HCT116 (cell line): ENCODE data around the gene LRRC4C. TPM values are rescaled to one million over a fixed set of nuclear protein-coding genes. Genes with fewer than 3 reads are reported as not detected.

ENCODE experiments used
- ATAC-seq: fragments of 200-7000 bp; cut with Tn5 transposase; 2 replicates; pipeline ENCODE4 v1.9.1; 2020; ENCODE audit warnings: mild to moderate bottlenecking, moderate library complexity
- BruUV-seq: library from RNA; stranded (reverse); fragments of 400-500 nt; replicated peaks from 2 replicates; lab custom pipeline; 2021; lab: Mats Ljungman, UMichigan
- CTCF ChIA-PET: fragments of 300-600 bp; sonication (Branson Sonifier 250); formaldehyde crosslinking; loops from one replicate; lab custom pipeline; 2021; ENCODE audit warnings: antibody characterized with exemption; lab: Charles Lee
- POLR2A ChIA-PET: fragments of 300-600, 350-600 bp; sonication (Branson Sonifier 250); formaldehyde crosslinking; loops from one replicate; lab custom pipeline; 2021; ENCODE audit warnings: antibody characterized with exemption; lab: Charles Lee
- RAD21 ChIA-PET, 2 experiments: fragments of 300-600 bp; sonication (Branson Sonifier 250); formaldehyde crosslinking; loops; one replicate each; lab custom pipeline; 2023; ENCODE audit warnings: low total read pairs in 2 of 2; ENCODE audit not compliant: uncharacterized antibody in 2 of 2, unreplicated experiment in 2 of 2, low non-redundant PET in 1 of 2; lab: Charles Lee
- DNase-seq: peaks from one replicate; pipeline ENCODE4 v3.0.0-alpha.2; 2010; ENCODE audit warnings: low read depth, low spot score
- H2AFZ ChIP-seq: fragments of 200-600 bp; shearing (Covaris generic), sonication (generic); 2 replicates; pipeline ENCODE4 v1.6.1; 2017; ENCODE audit warnings: low read depth, mixed run types, mixed read lengths, antibody characterized with exemption, low read length; ENCODE audit not compliant: poor library complexity, severe bottlenecking
- H3K27ac ChIP-seq: 2 replicates; pipeline ENCODE4 v1.5.1; 2012; ENCODE audit warnings: low read depth, low read length
- H3K27me3 ChIP-seq: fragments of 200-600 bp; sonication (generic); 2 replicates; pipeline ENCODE4 v1.6.1; 2016; ENCODE audit warnings: mixed run types, low read length, mixed read lengths; ENCODE audit not compliant: insufficient read depth
- H3K36me3 ChIP-seq, 2 experiments: fragments of 200-500 bp in 1 of 2; fragments of 200-600 bp in 1 of 2; sonication (Bioruptor generic) in 1 of 2; sonication (generic) in 1 of 2; 2 replicates each; pipeline versions ENCODE4 v1.5.1 to v1.6.1; 2014 to 2016; ENCODE audit warnings: low read length in 2 of 2, inconsistent platforms in 1 of 2, mixed read lengths in 1 of 2, mixed run types in 1 of 2; ENCODE audit not compliant: insufficient read depth in 2 of 2, control insufficient read depth in 1 of 2
- H3K4me1 ChIP-seq, 2 experiments: fragments of 200-600 bp in 1 of 2; sonication (generic) in 1 of 2; 2 replicates each; pipeline versions ENCODE4 v1.5.1 to v1.6.1; 2012 to 2017; ENCODE audit warnings: low read length in 2 of 2, inconsistent platforms in 1 of 2, mild to moderate bottlenecking in 1 of 2, mixed read lengths in 1 of 2, mixed run types in 1 of 2, moderate library complexity in 1 of 2; ENCODE audit not compliant: insufficient read depth in 2 of 2, control insufficient read depth in 1 of 2
- H3K4me2 ChIP-seq: fragments of 200-600 bp; sonication (generic); 2 replicates; pipeline ENCODE4 v1.6.1; 2017; ENCODE audit warnings: mixed run types, low read length, mixed read lengths
- H3K4me3 ChIP-seq, 2 experiments: fragments of 200-600 bp in 1 of 2; sonication (generic) in 1 of 2; replicated peaks in 1 of 2; 2 replicates each; pipeline ENCODE4 v1.5.1; 2011 to 2016; ENCODE audit warnings: low read length in 2 of 2, control low read depth in 1 of 2, low read depth in 1 of 2, mild to moderate bottlenecking in 1 of 2, mixed read lengths in 1 of 2, mixed run types in 1 of 2
- H3K79me2 ChIP-seq: fragments of 200-600 bp; sonication (generic); 2 replicates; pipeline ENCODE4 v1.6.1; 2017; ENCODE audit warnings: mild to moderate bottlenecking, mixed run types, low read length, moderate library complexity, mixed read lengths; ENCODE audit not compliant: insufficient read depth
- H3K9ac ChIP-seq: fragments of 200-600 bp; sonication (generic); 2 replicates; pipeline ENCODE4 v1.6.1; 2016; ENCODE audit warnings: low read length, mixed read lengths
- H3K9me2 ChIP-seq: fragments of 200-600 bp; sonication (generic), shearing (Covaris generic); 2 replicates; pipeline ENCODE4 v1.6.1; 2017; ENCODE audit warnings: mixed run types, mild to moderate bottlenecking, moderate library complexity; ENCODE audit not compliant: insufficient read depth
- H3K9me3 ChIP-seq, 2 experiments: fragments of 200-500 bp in 1 of 2; fragments of 200-600 bp in 1 of 2; sonication (Bioruptor generic) in 1 of 2; sonication (generic) in 1 of 2; 2 replicates each; pipeline ENCODE4 v1.6.1; 2014 to 2017; ENCODE audit warnings: low read length in 2 of 2, mixed read lengths in 2 of 2, inconsistent platforms in 1 of 2, low read depth in 1 of 2, mild to moderate bottlenecking in 1 of 2, mixed run types in 1 of 2, moderate library complexity in 1 of 2; ENCODE audit not compliant: control insufficient read depth in 1 of 2, insufficient read depth in 1 of 2
- H4K20me1 ChIP-seq: fragments of 200-600 bp; sonication (generic), shearing (Covaris generic); 2 replicates; pipeline ENCODE4 v1.6.1; 2017; ENCODE audit warnings: mixed run types, mild to moderate bottlenecking, moderate library complexity; ENCODE audit not compliant: insufficient read depth
- CBX3 ChIP-seq: IDR thresholded peaks from 2 replicates; pipeline ENCODE4 v1.6.1; 2012; ENCODE audit warnings: low read depth
- CEBPB ChIP-seq: IDR thresholded peaks from 2 replicates; pipeline ENCODE4 v1.6.1; 2012; ENCODE audit warnings: low read depth
- CTCF ChIP-seq, 3 experiments: fragments of 200-600 bp in 1 of 3; sonication (generic) in 1 of 3; IDR thresholded peaks in 2 of 3; conservative IDR thresholded peaks in 1 of 3; 2 replicates each; pipeline ENCODE4 v1.5.1; 2012 to 2017; ENCODE audit warnings: low read depth in 2 of 3, low read length in 2 of 3, antibody characterized with exemption in 1 of 3, borderline replicate concordance in 1 of 3, control low read depth in 1 of 3, mild to moderate bottlenecking in 1 of 3, mixed read lengths in 1 of 3, mixed run types in 1 of 3, moderate library complexity in 1 of 3; ENCODE audit not compliant: insufficient read depth in 1 of 3
- ELF1 ChIP-seq: IDR thresholded peaks from 2 replicates; pipeline ENCODE4 v1.6.1; 2012; ENCODE audit warnings: low read depth, borderline replicate concordance
- EZH2 ChIP-seq: fragments of 200-600 bp; sonication (generic); IDR thresholded peaks from 2 replicates; pipeline ENCODE4 v1.6.1; 2017; ENCODE audit warnings: antibody characterized with exemption, mixed run types
- EZH2phosphoT487 ChIP-seq: fragments of 200-600 bp; IDR thresholded peaks from 2 replicates; pipeline ENCODE4 v1.6.1; 2018; ENCODE audit warnings: antibody characterized with exemption, borderline replicate concordance
- FOSL1 ChIP-seq: IDR thresholded peaks from 2 replicates; pipeline ENCODE4 v1.6.1; 2012; ENCODE audit warnings: low read depth
- JUND ChIP-seq: IDR thresholded peaks from 2 replicates; pipeline ENCODE4 v1.6.1; 2012
- POLR2A ChIP-seq: IDR thresholded peaks from 2 replicates; pipeline ENCODE4 v1.7.0; 2011; ENCODE audit warnings: borderline replicate concordance; ENCODE audit not compliant: insufficient read depth, insufficient read length; ENCODE audit errors: extremely low read depth
- POLR2AphosphoS5 ChIP-seq: IDR thresholded peaks from 2 replicates; pipeline ENCODE4 v1.6.1; 2011; ENCODE audit warnings: mild to moderate bottlenecking, low read depth, low read length, moderate library complexity
- REST ChIP-seq: IDR thresholded peaks from 2 replicates; pipeline ENCODE4 v1.6.1; 2012; ENCODE audit warnings: low read depth
- SIN3A ChIP-seq: IDR thresholded peaks from 2 replicates; pipeline ENCODE4 v1.6.1; 2012; ENCODE audit warnings: low read depth
- YY1 ChIP-seq: IDR thresholded peaks from 2 replicates; pipeline ENCODE4 v1.6.1; 2011; ENCODE audit warnings: low read length, low read depth, moderate library complexity, mild to moderate bottlenecking; ENCODE audit not compliant: insufficient replicate concordance; ENCODE audit errors: extremely low read depth
- ZFX ChIP-seq: fragments of 450-650 bp; IDR thresholded peaks from 2 replicates; pipeline ENCODE4 v1.6.1; 2017
- intact Hi-C: fragments of 100-400 bp; cut with micrococcal nuclease; formaldehyde crosslinking; loops from 2 replicates; pipeline ENCODE4 v1.10.0; 2022
- total RNA-seq: library from RNA; stranded (reverse); gene quantifications from one replicate; pipeline ENCODE4 v1.2.1, GENCODE V29; 2021; ENCODE audit not compliant: unreplicated experiment
- TF ChIP-seq, protein P1 (sequence below): IDR thresholded peaks from 2 replicates; pipeline ENCODE4 v1.6.1; 2011; ENCODE audit warnings: mild to moderate bottlenecking, low read length, moderate library complexity; ENCODE audit not compliant: insufficient replicate concordance; ENCODE audit errors: extremely low read depth
- TF ChIP-seq, protein P2 (sequence below): IDR thresholded peaks from 2 replicates; pipeline ENCODE4 v1.6.1; 2012
- TF ChIP-seq, protein P3 (sequence below): IDR thresholded peaks from 2 replicates; pipeline ENCODE4 v1.6.1; 2012

LRRC4C gene
- total RNA-seq, 1 experiment from 2014 or later: not detected

DNA sequence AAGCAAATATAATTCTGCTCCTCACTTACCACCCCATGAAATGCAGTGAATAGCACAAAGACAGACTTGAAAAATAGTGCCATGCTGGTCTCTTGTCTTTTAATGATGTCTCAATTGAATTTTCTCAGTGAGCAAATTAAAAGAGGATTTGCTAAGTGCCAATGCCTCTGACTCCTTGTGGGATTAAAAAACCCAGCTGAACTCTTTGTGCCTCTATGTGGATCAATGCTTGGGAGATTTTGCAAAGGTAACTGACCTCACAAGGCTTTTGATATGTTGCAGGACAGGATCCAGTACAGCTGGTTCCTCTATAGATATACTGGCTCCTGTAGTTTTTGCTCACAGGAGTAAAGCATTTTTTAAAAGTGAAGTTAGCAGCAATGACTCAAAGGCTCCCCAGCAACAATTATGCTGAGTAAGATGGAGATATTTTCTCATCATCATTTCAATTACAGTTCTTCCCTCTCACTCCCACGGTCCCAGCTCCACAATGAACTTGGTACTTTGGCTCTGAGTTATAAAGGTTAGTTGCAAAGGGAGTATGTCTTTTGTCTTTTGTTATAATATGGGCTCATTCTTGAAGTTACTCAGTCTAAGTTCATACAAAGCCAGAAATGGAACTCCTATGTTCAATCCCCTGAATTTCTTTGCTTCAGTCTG lies 471.5 kb downstream of the LRRC4C start:
- CTCF ChIA-PET: no interaction called here
- DNase-seq: no peak

More for the DNA sequence above, 471.5 kb downstream of the LRRC4C start:
- Histone ChIP-seq H3K9ac (no peak overlapping the region), H4K20me1 (no peaks in the 10 kb centered on the region), H2AFZ (no peak overlapping the region), H3K4me3 (no peak overlapping the region), H3K36me3 (no peaks in the 10 kb centered on the region), H3K9me3 (peaks cover 6 to 16% of the 10 kb centered on the region in 2 experiments; a peak in 2 of 4 replicates), H3K4me2 (no peak overlapping the region), H3K79me2 (no peaks in the 10 kb centered on the region), H3K27ac (no peak overlapping the region), H3K9me2 (no peaks in the 10 kb centered on the region), H3K27me3 (no peaks in the 10 kb centered on the region), H3K4me1 (no peaks in the 10 kb centered on the region)
- TF ChIP-seq FOSL1: no peak
- TF ChIP-seq CEBPB: no peak
- no peak for TF ChIP-seq POLR2A
- no peak for TF ChIP-seq EZH2phosphoT487
- TF ChIP-seq REST: no peak
- TF ChIP-seq SIN3A: no peak
- TF ChIP-seq, protein P1, sequence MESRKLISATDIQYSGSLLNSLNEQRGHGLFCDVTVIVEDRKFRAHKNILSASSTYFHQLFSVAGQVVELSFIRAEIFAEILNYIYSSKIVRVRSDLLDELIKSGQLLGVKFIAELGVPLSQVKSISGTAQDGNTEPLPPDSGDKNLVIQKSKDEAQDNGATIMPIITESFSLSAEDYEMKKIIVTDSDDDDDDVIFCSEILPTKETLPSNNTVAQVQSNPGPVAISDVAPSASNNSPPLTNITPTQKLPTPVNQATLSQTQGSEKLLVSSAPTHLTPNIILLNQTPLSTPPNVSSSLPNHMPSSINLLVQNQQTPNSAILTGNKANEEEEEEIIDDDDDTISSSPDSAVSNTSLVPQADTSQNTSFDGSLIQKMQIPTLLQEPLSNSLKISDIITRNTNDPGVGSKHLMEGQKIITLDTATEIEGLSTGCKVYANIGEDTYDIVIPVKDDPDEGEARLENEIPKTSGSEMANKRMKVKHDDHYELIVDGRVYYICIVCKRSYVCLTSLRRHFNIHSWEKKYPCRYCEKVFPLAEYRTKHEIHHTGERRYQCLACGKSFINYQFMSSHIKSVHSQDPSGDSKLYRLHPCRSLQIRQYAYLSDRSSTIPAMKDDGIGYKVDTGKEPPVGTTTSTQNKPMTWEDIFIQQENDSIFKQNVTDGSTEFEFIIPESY: no peak
- TF ChIP-seq CBX3: no peak
- TF ChIP-seq, protein P2, sequence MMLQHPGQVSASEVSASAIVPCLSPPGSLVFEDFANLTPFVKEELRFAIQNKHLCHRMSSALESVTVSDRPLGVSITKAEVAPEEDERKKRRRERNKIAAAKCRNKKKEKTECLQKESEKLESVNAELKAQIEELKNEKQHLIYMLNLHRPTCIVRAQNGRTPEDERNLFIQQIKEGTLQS: no peak
- no peak for TF ChIP-seq YY1
- no peak for TF ChIP-seq JUND
- TF ChIP-seq ELF1: no peak
- TF ChIP-seq POLR2AphosphoS5: no peak
- no peak for TF ChIP-seq ZFX
- TF ChIP-seq, protein P3, sequence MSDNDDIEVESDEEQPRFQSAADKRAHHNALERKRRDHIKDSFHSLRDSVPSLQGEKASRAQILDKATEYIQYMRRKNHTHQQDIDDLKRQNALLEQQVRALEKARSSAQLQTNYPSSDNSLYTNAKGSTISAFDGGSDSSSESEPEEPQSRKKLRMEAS: no peak
- no peak for TF ChIP-seq CTCF (IDR thresholded peaks at IDR 0.05 in 2 of 3, conservative IDR thresholded peaks at IDR 0.05 in 1 of 3; ENCODE audit: borderline replicate concordance in 1 of 3, insufficient read depth in 1 of 3, low read depth in 2 of 3, low read length in 2 of 3)
- no peak for TF ChIP-seq EZH2
- no peak for ATAC-seq
- BruUV-seq: no TSS peak
- POLR2A ChIA-PET: no interaction called here
- RAD21 ChIA-PET: no interaction called here
- intact Hi-C loops: no loop called here
